ENCODE measurements around the gene SUPT7L. TPM values are rescaled to one million over a fixed set of nuclear protein-coding genes. Genes with fewer than 3 reads are reported as not detected.
A peak's percentile ranks its signal among the peaks of the same experiment; 100 is the strongest.

The SUPT7L gene
- polyA plus RNA-seq (2013, experiment 1 of 2; ENCODE audit: insufficient read length): 25.6 TPM
- polyA plus RNA-seq (2013, experiment 2 of 2; ENCODE audit: insufficient read length): 20.8 TPM

GRCh38 chr2:27663285-27664153 is at the start of gene SUPT7L, which contains the start of gene SLC4A1AP:
Gene SUPT7L (minus strand): TSS chr2:27663614. CDS start chr2:27662192, 1,422 bp downstream.
Gene SLC4A1AP (plus strand): TSS chr2:27663889. CDS start chr2:27663915, 26 bp downstream.
- peak; percentile 85 for DNase-seq

- no peak for DNase-seq
Measured at GRCh38 chr2:27713201-27713600, 49.8 kb upstream of the SUPT7L start.

GRCh38 chr2:27712522-27712921 is 49.1 kb upstream of the SUPT7L start:
- DNase-seq: no peak

- DNase-seq: no peak
Measured at GRCh38 chr2:27711804-27712203, 48.4 kb upstream of the SUPT7L start.

DNA sequence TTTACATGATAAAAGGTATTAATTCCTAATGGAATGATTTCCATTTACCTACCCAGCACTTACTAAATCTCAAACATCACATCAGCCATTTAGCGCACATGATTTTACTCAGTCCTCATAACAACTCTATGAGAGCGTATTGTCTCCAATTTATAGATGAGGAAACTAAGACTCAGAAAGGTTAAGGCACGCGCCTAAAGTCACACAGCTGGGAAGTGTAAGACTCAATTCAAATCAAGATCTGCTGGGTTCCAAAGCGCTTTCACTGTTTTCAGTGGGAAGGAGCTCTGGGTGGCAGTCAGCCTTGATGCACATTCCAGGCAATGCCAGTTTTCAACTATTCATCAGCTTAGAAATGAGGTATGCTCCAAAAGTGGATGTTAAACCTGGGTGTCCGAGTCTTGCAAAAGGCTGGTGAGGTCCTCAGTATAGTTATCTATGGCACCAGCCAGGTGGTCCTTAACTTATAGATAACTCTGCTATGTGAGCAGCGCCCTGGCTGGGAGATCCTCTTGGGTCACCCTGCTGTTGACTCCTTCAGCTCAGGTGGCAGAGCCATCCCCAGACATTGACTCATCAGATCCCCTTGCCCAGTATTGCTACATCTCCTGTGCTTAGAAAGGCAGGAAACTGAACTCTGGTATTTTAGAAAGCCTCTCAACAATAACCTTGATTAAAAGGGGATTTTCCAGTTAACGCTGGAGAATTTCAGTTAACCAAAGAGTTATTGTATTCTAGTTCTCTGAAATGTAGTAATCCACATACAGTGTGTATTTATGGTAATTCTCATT is 47.4 kb upstream of the SUPT7L start:
- no peak for DNase-seq

- DNase-seq: no peak
Measured at GRCh38 chr2:27709960-27710575, 46.7 kb upstream of the SUPT7L start.

GRCh38 chr2:27709326-27709725 is 45.9 kb upstream of the SUPT7L start:
- no peak for DNase-seq

- no peak for DNase-seq
Measured at GRCh38 chr2:27708666-27709065, 45.3 kb upstream of the SUPT7L start.

DNA sequence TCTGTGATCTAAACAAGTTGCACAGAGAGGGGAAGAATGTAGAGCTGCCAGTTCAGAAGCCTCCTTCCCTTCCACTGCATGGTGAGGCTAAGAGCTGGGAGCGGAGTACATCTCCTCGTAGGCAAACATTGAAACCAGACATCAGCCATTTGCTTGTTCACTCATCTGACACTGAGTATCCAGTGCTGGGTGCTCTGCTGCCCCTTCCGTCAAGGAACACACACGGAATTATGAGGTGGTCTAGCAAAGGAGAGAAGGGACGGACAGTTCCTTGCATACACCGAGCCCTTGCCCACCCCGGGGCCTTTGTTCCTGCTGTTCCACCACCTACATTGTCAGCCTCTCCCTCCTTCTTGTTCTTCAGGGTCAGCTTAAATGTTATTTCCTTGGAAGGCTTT is 44.8 kb upstream of the SUPT7L start:
- no peak for DNase-seq

DNA sequence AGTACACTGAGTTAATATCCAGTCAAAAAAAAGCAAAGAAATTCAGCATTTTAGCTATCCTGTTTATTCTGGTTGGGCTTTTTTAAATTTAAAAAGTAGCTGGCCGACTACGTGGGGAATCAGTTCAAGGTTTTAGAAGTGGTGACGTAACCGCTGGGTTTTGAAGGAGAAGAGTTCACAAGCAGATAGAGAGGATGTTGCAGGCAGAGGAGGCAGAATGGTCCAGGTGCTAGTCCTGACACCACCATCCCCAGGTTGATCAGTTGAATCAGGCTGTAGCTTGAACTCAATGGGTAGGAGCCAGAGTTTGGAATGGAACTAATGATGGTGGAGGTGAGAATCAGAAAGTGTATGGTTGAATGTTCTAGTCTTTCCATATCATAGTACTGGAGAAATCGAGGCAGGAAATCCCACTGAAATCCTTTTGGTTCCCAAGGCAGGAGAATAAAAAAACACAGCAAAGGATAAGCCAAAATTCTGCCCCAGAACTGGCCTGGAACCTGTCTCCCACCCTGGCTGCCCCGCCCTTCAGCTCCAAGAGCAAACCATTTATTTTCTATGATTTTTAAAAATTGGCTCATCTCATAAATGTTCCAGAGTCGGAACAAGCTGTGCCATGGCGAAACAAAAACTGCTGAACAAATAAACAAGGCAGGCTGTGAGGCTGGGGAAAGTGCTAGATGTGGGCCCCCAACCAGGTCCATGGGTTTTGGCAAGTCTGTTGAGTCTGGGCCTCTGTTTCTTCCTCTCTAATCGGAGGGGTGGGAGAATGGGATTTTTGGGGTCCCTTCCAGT is 44.2 kb upstream of the SUPT7L start:
- no peak for DNase-seq

GRCh38 chr2:27705851-27706622 is 42.6 kb upstream of the SUPT7L start:
- DNase-seq: peak; percentile 99

GRCh38 chr2:27704342-27704876 is 41.0 kb upstream of the SUPT7L start:
- no peak for DNase-seq

DNA sequence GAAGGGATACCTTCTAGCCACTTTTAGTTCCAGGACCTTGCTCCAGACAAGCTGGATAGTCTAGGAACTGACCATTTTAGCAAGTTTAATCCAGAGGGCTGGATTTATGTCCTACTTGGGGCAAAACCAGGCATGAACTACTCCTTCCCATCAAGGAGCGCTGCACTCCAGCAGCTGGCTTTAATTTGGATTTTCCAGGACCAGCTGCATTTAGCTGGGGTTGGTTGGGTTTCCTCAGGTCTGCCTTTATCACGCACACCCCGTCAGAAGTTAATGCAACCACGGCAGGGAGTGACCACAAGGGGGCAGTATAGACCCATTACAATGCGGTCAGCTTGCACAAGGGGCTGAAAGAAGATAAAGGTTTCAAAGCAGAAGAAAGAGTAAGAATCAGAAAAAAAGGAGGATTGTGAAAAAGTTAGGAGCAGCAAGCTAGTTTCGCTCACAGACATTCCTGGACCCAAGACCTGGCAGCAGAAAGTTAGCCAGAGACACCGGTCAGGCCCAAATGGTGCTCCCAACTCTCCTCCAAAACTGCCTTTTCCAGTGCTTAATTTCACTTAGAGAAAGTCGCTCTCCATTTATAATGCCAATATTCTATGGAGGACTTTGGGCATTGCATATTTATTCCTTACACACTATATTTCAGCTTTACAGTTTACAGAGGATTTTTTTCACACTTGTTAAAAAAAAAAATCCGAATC is 40.4 kb upstream of the SUPT7L start:
- peak; percentile 89 for DNase-seq

DNA sequence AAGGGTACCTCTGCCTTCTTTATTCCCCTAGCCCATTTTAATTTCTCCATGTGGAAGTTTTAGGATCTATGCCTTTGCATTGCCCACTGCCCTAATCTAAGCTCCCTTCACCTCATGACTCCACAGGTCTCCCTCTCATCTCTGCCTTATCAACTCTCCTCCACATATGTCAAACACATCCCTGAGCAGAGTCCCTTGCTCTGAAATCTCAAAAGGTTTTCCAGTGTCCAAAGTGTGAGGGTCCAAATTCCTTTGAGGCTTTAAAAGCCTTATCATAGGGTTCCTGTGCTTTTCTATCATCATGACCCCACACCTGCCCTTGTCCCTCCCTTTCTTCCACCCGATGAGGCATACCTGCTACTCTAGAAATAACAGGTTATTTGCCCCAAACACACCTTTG is 38.9 kb upstream of the SUPT7L start:
- no peak for DNase-seq

DNA sequence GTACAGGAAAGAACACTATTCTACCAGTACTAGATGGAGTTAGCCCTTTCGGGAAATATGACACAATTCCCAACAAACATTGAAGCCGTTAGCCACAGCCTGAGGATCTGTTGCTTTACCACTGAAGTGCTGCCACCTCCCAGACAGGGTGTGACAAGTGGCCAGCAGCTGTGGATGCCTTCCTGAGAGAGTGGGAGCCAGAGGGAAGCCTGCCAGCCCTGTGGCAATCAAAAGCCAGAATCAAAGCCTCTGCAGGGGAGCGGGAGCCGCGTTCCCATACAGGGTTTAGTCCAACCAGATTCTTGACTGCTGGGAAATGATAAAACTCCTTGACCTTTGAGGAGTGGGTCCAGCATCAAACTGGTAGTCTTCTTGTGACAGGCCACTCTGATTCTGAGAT is 38.3 kb upstream of the SUPT7L start:
- DNase-seq: peak; percentile 43

- no peak for DNase-seq
Measured at GRCh38 chr2:27697660-27698059, 34.2 kb upstream of the SUPT7L start.

DNA sequence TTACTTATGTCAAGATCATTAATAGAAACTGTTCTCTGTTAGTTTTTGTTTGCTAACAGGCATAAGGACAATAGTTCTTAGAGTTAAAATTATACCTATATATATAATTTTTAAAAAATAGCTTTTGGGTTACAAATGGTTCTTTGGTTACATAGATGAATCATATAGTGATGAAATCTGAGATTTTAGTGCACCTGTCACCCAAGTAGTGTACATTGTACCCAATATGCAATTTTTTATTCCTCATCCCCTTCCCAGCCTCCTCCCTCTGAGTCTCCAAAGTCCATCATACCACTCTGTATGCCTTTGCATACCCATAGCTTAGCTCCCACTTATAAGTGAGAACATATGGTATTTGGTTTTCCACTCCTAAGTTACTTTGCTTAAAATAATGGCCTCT is 26.6 kb upstream of the SUPT7L start:
- no peak for DNase-seq

DNA sequence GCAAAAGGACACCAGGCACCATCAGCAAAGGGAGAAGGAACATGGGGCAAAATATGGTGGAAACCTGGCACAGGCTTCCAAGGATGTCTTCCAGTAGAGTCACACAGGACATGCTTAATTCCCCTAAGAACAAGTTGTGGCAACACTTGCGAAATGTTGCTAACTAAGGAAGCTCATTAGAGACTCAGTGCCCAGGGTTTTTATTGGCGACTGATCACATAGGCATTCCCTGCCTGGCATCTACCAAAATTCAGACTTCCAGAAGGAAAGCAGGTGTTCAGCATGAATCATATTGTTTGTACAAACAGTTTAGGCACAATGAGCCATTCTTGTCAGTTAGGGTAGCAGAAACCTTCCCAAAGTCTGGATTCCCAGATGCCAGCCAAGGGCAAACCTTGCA is 26.0 kb upstream of the SUPT7L start:
- no peak for DNase-seq

DNA sequence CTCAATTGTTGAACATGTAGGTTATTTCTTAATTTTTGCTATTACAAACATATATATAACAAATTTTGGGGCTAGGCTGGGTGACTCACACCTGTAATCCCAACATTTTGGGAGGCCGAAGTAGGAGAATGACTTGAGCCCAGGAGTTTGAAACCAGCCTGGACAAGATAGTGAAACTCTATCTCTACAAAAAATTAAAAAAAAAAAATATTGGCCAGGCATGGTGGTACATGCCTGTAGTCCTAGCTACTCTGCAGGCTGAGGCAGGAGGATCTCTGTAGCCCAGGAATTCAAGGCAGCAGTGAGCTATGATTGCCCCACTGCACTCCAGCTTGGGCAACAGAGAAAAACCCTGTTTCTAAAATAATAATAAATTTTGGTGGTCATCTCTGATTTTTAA is 23.8 kb upstream of the SUPT7L start:
- no peak for DNase-seq

DNA sequence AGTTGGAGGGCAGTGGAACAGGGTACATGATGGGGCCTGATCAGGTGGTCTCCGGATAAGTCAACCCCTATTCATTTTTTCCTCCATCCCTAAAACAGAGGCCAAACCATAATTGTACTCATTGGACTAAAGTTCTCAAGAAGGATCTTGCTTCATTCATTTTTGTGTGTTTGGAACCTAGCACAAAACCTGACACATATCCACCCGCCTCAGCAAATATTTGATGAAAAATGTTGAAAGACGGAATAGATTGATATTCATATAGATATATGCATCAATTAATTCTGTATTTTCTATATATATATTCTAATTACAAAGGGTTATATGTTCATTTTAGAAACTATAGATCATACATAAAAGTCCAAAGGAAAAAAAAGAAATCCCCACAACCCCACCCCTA is 22.2 kb upstream of the SUPT7L start:
- no peak for DNase-seq

All from fibroblast of skin of back (primary cell).